Liver (tissue), 9 donors: ENCODE data around the gene ITGB1. TPM values are rescaled to one million over a fixed set of nuclear protein-coding genes. Genes with fewer than 3 reads are reported as not detected.

Experiments
- DNase-seq: peaks from one replicate; pipeline ENCODE4 v3.0.0-alpha.2; 2017; ENCODE audit warnings: low spot score
- H3K27ac ChIP-seq, 2 donors: one replicate each; pipeline ENCODE4 v1.7.0; 2013; ENCODE audit warnings: inconsistent platforms in 2 of 2, low read length in 2 of 2, control low read depth in 1 of 2, low read depth in 1 of 2, mild to moderate bottlenecking in 1 of 2
- H3K27me3 ChIP-seq, 4 donors: one replicate each; pipeline versions ENCODE4 v1.6.1 to v1.7.0; 2013; ENCODE audit warnings: low read length in 3 of 4, inconsistent platforms in 1 of 4, mild to moderate bottlenecking in 1 of 4, moderate library complexity in 1 of 4; ENCODE audit not compliant: control insufficient read depth in 4 of 4, insufficient read depth in 4 of 4
- H3K36me3 ChIP-seq, 4 donors: one replicate each; pipeline versions ENCODE4 v1.6.1 to v1.7.0; 2013; ENCODE audit warnings: low read length in 3 of 4, mild to moderate bottlenecking in 3 of 4, low read depth in 1 of 4, moderate library complexity in 1 of 4; ENCODE audit not compliant: control insufficient read depth in 4 of 4, insufficient read depth in 3 of 4
- H3K4me1 ChIP-seq, 4 donors: one replicate each; pipeline versions ENCODE4 v1.6.1 to v1.7.0; 2013; ENCODE audit warnings: low read length in 3 of 4, mild to moderate bottlenecking in 3 of 4, moderate library complexity in 1 of 4; ENCODE audit not compliant: control insufficient read depth in 4 of 4, insufficient read depth in 4 of 4
- H3K4me3 ChIP-seq, 3 donors: one replicate each; pipeline versions ENCODE4 v1.6.1 to v1.7.0; 2013; ENCODE audit warnings: low read length in 3 of 3, control low read depth in 1 of 3, low read depth in 1 of 3, mild to moderate bottlenecking in 1 of 3
- H3K9ac ChIP-seq, 2 donors: one replicate each; pipeline ENCODE4 v1.7.0; 2013; ENCODE audit warnings: low read length in 2 of 2, mild to moderate bottlenecking in 2 of 2, moderate library complexity in 2 of 2, control low read depth in 1 of 2, low read depth in 1 of 2
- H3K9me3 ChIP-seq, 4 donors: one replicate each; pipeline versions ENCODE4 v1.6.1 to v1.7.0; 2013; ENCODE audit warnings: low read length in 3 of 4; ENCODE audit not compliant: control insufficient read depth in 4 of 4
- FOXA2 ChIP-seq: IDR thresholded peaks from 2 replicates; pipeline ENCODE4 v1.6.1; 2016; ENCODE audit warnings: antibody characterized with exemption
- GABPA ChIP-seq, 2 donors: IDR thresholded peaks in 1 of 2; conservative IDR thresholded peaks in 1 of 2; 2 replicates each; pipeline ENCODE4 v1.6.1; 2016; ENCODE audit warnings: antibody characterized with exemption in 2 of 2, mild to moderate bottlenecking in 1 of 2, moderate library complexity in 1 of 2
- HNF4A ChIP-seq, 2 donors: conservative IDR thresholded peaks; 2 replicates each; pipeline ENCODE4 v1.6.1; 2016; ENCODE audit warnings: antibody characterized with exemption in 2 of 2, mild to moderate bottlenecking in 2 of 2
- JUND ChIP-seq, 2 donors: IDR thresholded peaks; 2 replicates each; pipeline ENCODE4 v1.6.1; 2016; ENCODE audit warnings: antibody characterized with exemption in 2 of 2
- NR2F2 ChIP-seq: IDR thresholded peaks from 2 replicates; pipeline ENCODE4 v1.6.1; 2016; ENCODE audit warnings: antibody characterized with exemption
- RAD21 ChIP-seq, 2 donors: IDR thresholded peaks; 2 replicates each; pipeline ENCODE4 v1.6.1; 2016; ENCODE audit warnings: antibody characterized with exemption in 2 of 2, mild to moderate bottlenecking in 2 of 2
- RXRA ChIP-seq, 2 donors: IDR thresholded peaks; 2 replicates each; pipeline ENCODE4 v1.6.1; 2017 to 2018; ENCODE audit warnings: antibody characterized with exemption in 2 of 2, mild to moderate bottlenecking in 1 of 2
- SP1 ChIP-seq: IDR thresholded peaks from 2 replicates; pipeline ENCODE4 v1.6.1; 2018; ENCODE audit warnings: antibody characterized with exemption, mild to moderate bottlenecking
- YY1 ChIP-seq: IDR thresholded peaks from 2 replicates; pipeline ENCODE4 v1.6.1; 2016; ENCODE audit warnings: antibody characterized with exemption, mild to moderate bottlenecking
- WGBS: extraction: QIAGEN DNeasy Blood & Tissue Kit; methylation state at CpG from one replicate; pipeline ENCODE4 v1.1.7; 2013; 5-methylcytosine and 5-hydroxymethylcytosine counted together
- polyA plus RNA-seq, 2 donors: library from polyadenylated mRNA; stranded (reverse) in 1 of 2; unstranded in 1 of 2; fragments of 200-250 nt in 1 of 2; fragments of >200 nt in 1 of 2; fragmentation: Nextera tagmentation in 1 of 2; extraction: Ambion mirVana in 1 of 2; gene quantifications; one replicate each; pipeline versions ENCODE4 v1.2.1 to v1.2.3, GENCODE V29; 2013 to 2015
- total RNA-seq, 2 donors: library from RNA; depleted of rRNA; stranded (reverse); fragments of >200 nt; gene quantifications; one replicate each; pipeline ENCODE4 v1.2.3, GENCODE V29; 2014
- TF ChIP-seq, protein P1 (sequence below): fragments of 150-350 bp; IDR thresholded peaks from 2 replicates; pipeline ENCODE4 v1.5.1; 2017; ENCODE audit warnings: improper control_type of control experiment, low read depth, low read length; ENCODE audit not compliant: missing input control
- TF ChIP-seq, protein P2 (sequence below): IDR thresholded peaks from 2 replicates; pipeline ENCODE4 v1.6.1; 2016; ENCODE audit warnings: antibody characterized with exemption
- TF ChIP-seq, protein P3 (sequence below): IDR thresholded peaks from 2 replicates; pipeline ENCODE4 v1.6.1; 2016; ENCODE audit warnings: antibody characterized with exemption
- TF ChIP-seq, protein P4 (sequence below): IDR thresholded peaks from 2 replicates; pipeline ENCODE4 v1.6.1; 2016; ENCODE audit warnings: antibody characterized with exemption, mild to moderate bottlenecking
- donor health status: healthy.
- donor health status: healthy.
- donor health status: healthy.
- donor health status: healthy.
- donor health status: healthy.

The ITGB1 gene
- total and polyA plus RNA-seq, 4 donors: 109 to 308 (median 221) TPM

DNA sequence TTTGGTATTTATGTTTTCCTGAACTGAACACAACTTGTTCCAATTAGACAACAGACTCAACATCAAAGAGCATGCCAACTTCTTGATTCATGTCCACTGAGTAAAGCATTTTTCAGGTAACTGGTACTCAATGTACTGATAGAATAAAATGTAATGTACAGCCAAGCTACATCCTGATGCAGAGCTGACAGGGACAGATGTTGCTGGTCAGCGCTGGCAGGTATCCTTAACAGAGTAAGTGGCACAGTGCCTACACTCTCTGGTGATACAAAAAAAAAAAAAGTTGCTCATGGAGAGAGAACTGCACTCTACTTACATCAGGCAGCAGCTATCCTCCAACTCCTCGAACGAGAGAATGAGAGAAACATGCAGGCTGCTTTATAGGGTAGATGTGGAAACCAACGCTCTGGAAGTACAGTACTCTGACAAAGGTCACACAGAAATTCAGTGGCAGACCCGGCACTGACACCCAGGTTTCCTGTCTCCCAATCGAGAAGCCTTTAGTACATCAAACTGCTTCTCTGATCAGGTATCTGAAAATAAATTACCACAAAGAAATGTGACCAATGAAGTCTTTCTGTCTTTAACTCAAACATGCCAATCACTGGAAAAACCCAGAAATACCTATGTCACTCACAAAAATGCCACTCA, 4.6 kb downstream of the ITGB1 start:
- DNase-seq: no peak
- WGBS: 33% methylated on average over 6 of the region's 6 CpGs
- no peak overlapping the region for H3K27ac ChIP-seq
- H3K9me3 ChIP-seq: no peaks in the 10 kb centered on the region
- TF ChIP-seq HNF4A (conservative IDR thresholded peaks at IDR 0.05): no peak
- TF ChIP-seq, protein P1, sequence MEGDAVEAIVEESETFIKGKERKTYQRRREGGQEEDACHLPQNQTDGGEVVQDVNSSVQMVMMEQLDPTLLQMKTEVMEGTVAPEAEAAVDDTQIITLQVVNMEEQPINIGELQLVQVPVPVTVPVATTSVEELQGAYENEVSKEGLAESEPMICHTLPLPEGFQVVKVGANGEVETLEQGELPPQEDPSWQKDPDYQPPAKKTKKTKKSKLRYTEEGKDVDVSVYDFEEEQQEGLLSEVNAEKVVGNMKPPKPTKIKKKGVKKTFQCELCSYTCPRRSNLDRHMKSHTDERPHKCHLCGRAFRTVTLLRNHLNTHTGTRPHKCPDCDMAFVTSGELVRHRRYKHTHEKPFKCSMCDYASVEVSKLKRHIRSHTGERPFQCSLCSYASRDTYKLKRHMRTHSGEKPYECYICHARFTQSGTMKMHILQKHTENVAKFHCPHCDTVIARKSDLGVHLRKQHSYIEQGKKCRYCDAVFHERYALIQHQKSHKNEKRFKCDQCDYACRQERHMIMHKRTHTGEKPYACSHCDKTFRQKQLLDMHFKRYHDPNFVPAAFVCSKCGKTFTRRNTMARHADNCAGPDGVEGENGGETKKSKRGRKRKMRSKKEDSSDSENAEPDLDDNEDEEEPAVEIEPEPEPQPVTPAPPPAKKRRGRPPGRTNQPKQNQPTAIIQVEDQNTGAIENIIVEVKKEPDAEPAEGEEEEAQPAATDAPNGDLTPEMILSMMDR: no peak
- no peak for TF ChIP-seq RAD21 (IDR thresholded peaks at IDR 0.05)
- TF ChIP-seq JUND (IDR thresholded peaks at IDR 0.05): no peak
- TF ChIP-seq, protein P2, sequence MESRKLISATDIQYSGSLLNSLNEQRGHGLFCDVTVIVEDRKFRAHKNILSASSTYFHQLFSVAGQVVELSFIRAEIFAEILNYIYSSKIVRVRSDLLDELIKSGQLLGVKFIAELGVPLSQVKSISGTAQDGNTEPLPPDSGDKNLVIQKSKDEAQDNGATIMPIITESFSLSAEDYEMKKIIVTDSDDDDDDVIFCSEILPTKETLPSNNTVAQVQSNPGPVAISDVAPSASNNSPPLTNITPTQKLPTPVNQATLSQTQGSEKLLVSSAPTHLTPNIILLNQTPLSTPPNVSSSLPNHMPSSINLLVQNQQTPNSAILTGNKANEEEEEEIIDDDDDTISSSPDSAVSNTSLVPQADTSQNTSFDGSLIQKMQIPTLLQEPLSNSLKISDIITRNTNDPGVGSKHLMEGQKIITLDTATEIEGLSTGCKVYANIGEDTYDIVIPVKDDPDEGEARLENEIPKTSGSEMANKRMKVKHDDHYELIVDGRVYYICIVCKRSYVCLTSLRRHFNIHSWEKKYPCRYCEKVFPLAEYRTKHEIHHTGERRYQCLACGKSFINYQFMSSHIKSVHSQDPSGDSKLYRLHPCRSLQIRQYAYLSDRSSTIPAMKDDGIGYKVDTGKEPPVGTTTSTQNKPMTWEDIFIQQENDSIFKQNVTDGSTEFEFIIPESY: no peak
- peak overlapping the region in 1 of 2 donors; percentile 5 for H3K9ac ChIP-seq
- no peaks in the 10 kb centered on the region for H3K36me3 ChIP-seq
- peaks cover 10 to 60% (median 33%) of the 10 kb centered on the region in 4 donors for H3K4me1 ChIP-seq
- no peaks in the 10 kb centered on the region for H3K27me3 ChIP-seq
- H3K4me3 ChIP-seq: peak overlapping the region in 1 of 3 donors; percentile 8

DNA sequence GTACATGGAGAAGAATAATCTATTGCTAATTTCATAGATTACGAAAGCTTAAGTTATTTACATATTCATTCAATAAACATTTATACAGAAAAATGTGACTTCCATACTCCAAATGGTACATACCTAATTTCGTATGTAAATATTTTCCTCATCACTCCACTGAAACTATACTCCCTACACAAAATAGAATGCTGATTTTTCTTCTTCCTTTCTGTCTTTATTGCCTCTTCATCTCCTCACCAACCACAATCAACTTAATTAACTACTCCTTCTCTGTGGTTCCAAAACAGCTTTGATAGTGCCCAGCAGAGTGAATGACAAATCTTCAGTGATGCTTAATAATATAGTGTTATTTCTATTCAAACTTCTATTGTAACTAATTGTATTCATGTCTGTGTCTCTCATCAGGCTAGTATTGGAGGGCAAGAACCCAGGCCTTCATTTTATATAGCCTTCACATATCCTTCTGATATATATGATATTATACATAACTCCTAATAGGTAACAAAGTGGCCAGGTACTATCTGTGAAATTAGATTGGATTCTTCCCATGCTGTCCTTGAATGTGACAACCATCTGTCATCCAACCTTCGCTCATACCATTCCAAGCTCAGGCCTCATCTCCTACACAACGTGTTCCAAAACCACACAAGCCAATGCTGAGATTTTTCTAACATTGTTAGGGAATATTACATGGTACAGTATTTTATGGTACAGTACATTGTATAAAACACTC, 5.3 kb downstream of the ITGB1 start:
- no peaks in the 10 kb centered on the region for H3K27me3 ChIP-seq
- TF ChIP-seq FOXA2 (no peak), RXRA (IDR thresholded peaks at IDR 0.05) (no peak)
- H3K36me3 ChIP-seq: no peaks in the 10 kb centered on the region
- H3K27ac ChIP-seq: no peak overlapping the region
- no peak overlapping the region for H3K9ac ChIP-seq
- DNase-seq: no peak
- 91% methylated on average over 4 of the region's 4 CpGs for WGBS
- H3K4me3 ChIP-seq: no peak overlapping the region
- H3K4me1 ChIP-seq: peaks cover 10 to 61% (median 34%) of the 10 kb centered on the region in 4 donors
- H3K9me3 ChIP-seq: no peaks in the 10 kb centered on the region

DNA sequence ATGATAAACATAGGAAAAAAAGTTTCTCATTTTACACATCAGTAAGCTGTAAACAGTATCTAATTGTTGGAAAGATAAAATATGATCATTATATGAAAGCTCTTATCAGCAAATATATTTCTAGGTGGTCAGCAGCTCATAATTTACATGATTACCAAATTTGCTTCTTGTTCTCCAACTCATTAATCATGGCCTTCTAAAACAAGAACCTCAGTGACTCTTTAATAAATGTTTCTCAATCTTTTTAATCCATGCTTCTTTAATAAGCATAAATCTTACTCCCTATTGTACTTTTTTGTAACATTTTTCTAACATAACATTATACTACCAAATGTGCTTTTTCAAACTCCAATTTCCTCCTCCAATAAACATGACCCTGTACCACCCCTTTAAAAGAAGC, 5.9 kb downstream of the ITGB1 start:
- Histone ChIP-seq H3K27me3 (no peaks in the 10 kb centered on the region), H3K9me3 (no peaks in the 10 kb centered on the region), H3K36me3 (no peaks in the 10 kb centered on the region), H3K4me1 (peaks cover 10 to 59% (median 34%) of the 10 kb centered on the region in 4 donors), H3K27ac (no peak overlapping the region), H3K9ac (no peak overlapping the region), H3K4me3 (no peak overlapping the region)
- TF ChIP-seq, protein P3, sequence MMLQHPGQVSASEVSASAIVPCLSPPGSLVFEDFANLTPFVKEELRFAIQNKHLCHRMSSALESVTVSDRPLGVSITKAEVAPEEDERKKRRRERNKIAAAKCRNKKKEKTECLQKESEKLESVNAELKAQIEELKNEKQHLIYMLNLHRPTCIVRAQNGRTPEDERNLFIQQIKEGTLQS: no peak
- TF ChIP-seq RAD21 (IDR thresholded peaks at IDR 0.05) (no peak), SP1 (no peak), NR2F2 (no peak), GABPA (IDR thresholded peaks at IDR 0.05 in 1 of 2, conservative IDR thresholded peaks at IDR 0.05 in 1 of 2) (no peak), YY1 (no peak), FOXA2 (no peak)
- TF ChIP-seq, protein P4, sequence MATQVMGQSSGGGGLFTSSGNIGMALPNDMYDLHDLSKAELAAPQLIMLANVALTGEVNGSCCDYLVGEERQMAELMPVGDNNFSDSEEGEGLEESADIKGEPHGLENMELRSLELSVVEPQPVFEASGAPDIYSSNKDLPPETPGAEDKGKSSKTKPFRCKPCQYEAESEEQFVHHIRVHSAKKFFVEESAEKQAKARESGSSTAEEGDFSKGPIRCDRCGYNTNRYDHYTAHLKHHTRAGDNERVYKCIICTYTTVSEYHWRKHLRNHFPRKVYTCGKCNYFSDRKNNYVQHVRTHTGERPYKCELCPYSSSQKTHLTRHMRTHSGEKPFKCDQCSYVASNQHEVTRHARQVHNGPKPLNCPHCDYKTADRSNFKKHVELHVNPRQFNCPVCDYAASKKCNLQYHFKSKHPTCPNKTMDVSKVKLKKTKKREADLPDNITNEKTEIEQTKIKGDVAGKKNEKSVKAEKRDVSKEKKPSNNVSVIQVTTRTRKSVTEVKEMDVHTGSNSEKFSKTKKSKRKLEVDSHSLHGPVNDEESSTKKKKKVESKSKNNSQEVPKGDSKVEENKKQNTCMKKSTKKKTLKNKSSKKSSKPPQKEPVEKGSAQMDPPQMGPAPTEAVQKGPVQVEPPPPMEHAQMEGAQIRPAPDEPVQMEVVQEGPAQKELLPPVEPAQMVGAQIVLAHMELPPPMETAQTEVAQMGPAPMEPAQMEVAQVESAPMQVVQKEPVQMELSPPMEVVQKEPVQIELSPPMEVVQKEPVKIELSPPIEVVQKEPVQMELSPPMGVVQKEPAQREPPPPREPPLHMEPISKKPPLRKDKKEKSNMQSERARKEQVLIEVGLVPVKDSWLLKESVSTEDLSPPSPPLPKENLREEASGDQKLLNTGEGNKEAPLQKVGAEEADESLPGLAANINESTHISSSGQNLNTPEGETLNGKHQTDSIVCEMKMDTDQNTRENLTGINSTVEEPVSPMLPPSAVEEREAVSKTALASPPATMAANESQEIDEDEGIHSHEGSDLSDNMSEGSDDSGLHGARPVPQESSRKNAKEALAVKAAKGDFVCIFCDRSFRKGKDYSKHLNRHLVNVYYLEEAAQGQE: no peak
- no peak for DNase-seq
